IPS DF 19.7 (cell line): ENCODE measurements around the gene CNIH3.

Source experiments
- DNase-seq: peaks from one replicate; pipeline ENCODE4 v3.0.0-alpha.2; 2013; ENCODE audit warnings: low read depth, low spot score

The CNIH3 gene

DNA sequence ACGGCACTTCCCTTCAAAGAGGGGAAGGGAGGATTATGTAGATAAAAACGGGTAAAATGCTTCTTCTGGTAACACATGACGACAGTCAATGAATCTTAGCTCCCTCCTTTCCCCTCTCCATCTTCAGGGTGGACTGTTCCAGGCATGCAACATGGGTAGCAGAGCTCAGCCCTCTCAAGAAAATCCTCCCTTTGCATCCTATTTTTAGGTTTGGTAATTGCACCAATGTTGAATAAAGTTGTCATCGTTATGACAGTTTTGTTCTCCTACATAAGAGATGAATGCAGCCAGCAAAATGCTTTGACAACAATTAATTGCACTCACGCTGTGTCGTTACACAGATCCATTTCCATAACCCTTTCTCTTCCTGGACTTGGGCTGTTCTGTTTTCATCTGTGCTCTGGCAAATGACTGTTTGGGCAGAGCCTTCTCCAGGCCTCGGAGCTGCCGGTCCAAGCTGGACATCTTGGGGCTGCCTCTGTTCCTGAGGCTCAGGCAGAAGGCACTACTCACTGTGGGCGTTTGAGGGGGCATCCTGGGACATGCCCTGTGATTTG, 127.6 kb downstream of the CNIH3 start:
- no peak for DNase-seq

DNA sequence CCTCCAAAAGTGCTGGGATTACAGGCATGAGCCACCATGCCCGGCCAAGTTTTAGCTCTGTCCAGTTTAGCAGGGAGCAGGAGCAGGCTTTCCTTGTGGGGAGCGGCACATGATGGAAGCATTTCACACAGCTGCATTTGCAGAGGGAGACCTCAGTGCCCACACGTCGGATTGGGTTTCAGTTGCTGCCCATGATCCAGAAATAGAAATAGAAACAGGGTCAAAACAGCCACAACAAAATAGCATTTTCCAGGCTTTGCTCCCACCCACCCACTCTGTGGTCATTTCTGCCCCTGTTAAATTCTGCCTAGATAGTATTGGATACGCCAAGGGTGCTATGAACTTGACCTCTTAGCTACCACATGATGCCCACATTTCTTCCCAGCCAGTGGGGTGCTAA, 128.4 kb downstream of the CNIH3 start:
- no peak for DNase-seq

DNA sequence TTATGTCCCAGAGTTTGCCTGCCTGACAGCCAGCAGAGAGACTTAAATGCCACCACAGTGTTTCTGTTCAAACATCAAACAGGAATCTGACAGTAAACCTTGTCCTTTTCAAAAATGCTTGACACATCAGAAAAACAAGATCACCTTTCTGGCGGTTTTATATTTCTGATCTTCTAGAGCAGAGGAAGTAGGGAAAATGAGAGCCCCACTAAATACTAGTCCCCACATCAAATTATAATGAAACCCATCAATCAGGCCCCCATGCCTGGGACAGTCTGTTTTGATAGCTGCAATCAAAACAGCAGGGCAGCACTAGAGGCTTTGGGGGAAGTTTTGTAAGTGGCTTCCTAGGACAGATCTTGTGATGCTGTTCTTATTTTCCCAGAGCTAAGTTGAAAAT, 129.3 kb downstream of the CNIH3 start:
- DNase-seq, result no peak

DNA sequence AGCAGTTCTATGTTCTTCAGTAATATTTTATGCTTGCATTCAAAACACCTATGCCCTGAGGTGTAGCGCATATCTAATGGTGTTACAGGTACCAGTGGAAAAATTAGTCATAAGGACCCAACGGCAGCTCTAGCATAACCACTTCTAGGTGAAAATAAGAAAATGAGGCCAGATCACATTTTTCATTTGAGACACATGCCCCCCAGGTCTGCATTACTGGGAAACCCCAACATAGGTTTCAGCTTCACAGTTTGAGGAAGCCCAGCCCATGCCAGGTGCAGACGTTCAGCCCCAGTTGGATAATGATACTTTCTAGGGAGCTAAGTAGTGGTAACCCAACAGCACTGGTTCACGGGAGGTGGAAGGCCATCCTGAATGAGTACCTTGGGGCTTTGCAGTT, 129.8 kb downstream of the CNIH3 start:
- no peak for DNase-seq

DNA sequence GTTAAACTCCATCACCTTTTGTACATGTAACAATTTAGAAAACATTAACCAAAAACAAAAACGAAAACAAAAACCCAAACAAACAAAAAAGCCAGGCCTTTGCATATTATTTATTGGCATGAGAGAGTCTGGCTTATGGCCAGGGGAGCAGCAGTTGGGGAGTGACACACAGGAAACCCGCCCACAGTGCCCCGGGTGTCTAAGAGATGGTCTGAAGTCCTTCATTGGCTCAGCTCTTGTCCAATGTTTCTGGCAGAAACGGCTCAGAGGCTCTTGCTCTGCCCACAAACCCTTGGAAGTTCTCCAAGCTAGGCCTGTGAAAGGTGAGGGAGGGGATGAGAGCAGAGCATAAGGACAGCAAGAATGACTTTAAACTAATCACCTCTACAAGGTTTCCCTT, 131.5 kb downstream of the CNIH3 start:
- DNase-seq, result no peak

DNA sequence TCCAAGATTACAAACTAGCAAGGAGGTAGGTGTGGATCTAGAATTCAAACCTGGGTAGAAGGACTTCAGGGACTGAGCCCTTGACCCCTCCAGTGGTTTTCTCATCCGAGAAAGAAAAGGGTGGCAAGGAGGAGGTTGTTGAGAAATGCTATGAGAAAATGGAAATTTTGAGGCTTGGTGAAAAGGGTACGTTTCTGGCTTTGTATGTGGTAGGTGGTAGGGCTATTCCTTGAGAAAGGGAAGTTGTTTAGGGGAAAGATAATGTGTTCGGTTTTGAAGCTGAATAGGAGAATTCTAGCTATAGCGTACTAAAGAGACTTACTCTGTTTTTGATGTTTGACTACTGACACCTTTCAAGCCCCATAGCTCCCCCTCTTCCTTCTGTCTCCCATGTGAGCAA, 133.8 kb downstream of the CNIH3 start:
- DNase-seq, result no peak

DNA sequence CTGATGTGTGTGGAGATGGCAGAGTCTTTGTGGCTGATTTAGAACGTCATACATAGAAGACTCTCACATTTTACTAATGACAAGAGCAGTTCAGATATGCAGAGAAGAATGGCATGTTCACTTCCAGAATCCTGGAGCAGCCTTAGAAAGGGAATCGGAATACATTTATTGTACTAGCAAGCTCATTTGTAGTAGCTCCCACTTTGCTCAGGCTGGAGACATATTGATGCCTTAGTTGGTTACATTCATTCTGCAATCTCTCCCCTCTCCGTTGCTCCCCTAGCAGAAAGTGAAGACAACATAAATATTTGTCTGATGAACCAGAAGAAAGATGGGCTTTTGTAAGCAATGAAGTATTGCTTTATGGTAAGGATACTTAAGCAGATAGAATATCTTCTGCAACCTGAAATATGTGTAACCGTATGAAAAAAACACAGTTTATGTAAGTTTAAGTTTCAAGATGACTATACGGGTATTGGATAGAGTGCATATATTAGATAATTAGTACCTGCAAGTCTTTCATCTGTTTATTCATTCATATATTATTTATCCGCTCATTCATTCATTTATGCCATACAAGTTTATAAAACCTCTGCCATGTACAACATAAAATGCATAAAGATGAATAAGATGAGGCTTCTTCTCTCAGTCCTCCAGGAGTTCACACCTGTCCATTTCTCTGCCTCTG, 135.7 kb downstream of the CNIH3 start:
- DNase-seq, result no peak

DNA sequence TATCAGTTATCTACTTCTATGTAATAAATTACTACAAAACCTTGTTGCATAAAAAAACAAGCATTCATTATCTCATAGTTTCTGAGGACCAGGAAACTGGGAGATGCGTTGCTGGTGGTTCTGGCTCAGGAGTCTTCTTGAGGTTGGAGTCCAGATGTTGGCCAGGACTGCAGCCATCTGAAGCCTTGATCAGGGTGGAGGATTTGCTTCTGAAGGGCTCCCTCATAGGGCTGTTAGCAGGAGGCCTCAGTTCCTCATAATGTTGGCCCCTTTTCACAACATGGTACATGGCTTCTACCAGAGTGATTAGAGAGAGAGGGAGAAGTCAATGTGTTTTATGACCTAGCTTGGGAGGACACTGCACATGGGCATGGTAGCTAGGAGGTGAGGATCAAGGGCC, 137.4 kb downstream of the CNIH3 start:
- DNase-seq, result no peak

DNA sequence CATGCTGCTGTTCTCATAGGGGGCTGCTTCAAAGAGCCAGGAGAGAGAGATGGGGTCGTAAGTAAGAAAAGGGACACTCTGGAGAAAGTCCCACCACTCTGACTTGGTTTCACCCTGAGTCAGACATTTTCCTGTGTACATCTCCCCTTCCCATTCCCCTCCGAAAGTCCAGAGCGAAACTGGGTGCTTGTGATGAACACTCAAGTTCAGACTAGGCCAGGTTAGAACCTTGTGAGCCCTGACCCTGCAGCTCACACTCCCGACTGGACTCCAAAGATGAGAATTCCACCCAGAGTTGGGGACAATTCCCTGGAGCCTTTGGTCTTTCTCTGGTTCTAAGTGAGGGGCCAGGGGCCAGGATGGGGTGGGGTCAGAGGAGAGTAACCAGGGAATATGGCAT, 139.5 kb downstream of the CNIH3 start:
- DNase-seq, result no peak

DNA sequence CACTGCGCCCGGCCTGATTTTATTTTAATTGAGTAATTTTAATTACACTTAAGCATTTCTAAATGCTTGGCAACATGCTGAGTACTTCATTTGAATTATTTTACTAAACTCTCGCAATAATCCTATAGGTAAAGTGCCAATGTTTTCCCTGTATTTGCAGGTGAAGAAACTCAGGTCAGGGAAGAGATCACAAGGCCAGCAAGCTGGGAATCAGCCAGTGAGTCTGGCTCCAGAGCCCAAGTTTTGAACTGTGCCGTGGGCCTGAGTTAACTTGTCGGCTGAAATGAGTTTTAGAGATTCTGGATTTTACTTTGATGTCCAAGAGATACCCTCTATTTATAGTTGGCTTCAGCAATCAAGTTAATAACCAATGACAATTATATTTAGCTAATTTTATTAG, 141.4 kb downstream of the CNIH3 start:
- DNase-seq, result no peak

DNA sequence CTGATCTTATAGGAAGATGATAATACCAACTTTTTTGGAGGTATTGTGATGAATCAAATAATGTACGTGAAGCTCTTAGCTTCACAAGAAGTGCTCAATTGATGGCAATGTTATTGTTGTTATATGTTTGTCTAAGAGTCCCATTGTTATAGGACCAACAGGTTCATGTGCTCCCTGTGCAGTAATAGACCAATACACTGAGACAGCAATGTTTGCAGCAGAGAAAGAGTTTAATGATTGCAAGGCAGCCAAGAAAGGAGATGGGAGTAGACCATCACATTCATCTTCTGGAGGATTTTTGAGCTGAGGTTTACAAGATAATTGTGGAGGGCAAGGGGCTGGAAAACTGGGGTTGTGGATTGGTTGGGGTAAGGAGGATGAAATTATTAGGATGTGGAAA, 143.0 kb downstream of the CNIH3 start:
- DNase-seq, result no peak

DNA sequence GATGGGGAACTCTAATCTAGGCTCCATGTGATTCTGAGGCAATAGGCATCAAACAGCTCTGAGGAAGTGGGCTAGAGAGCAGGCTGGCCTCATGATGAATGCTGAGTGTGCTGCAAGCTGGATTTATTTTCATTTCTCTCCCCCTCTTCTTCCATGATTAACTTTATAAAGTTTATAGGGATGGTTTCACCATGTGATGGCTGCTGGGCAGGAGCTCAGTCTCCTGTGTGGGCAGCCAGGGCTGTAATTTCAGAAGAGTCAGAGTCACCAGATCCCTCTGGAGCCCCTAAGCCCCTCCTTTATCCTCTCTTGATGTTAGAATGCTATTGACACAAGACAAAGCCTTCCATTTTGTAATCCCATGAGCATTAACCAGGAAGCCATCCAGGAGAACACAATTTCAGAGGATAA, 143.6 kb downstream of the CNIH3 start:
- DNase-seq, result no peak

DNA sequence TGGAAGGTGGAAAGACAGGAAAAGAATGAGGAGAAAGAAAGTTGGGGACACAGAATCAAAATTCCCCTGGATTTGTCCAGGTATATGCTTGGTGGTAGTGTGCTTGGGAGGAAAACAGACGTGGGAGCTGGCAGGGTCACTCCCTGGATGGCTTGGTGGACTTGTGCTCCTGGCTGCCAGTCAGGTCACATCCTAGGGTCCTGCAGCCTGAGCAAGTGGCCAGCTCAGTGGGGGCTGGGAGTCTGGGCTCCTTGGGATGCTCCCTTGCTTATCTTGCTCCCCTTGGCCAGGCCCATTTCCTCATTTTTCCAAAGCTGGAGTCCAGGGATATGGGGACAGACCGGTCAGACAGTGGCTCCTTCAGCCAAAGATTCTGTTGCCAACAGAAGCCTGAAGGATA, 144.0 kb downstream of the CNIH3 start:
- DNase-seq, result no peak

DNA sequence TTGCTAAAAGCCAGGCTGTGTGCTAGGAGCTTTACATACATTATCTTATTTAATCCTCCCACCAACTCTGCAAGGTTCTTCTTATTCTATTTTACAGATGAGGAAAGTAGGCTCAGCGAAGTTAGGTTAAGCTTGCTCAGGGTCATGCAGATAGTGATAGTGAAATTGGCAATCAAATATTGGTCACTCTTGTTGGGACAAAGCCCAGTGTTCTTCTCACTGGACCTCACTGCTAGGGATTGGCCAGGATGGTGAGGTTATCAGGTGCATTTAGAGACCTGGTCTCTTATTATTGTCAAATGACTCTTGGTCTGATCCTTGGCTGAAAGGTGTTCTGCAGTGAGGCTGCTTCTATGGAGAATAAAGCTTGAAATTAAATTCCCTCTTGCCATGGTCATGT, 145.1 kb downstream of the CNIH3 start:
- no peak for DNase-seq

DNA sequence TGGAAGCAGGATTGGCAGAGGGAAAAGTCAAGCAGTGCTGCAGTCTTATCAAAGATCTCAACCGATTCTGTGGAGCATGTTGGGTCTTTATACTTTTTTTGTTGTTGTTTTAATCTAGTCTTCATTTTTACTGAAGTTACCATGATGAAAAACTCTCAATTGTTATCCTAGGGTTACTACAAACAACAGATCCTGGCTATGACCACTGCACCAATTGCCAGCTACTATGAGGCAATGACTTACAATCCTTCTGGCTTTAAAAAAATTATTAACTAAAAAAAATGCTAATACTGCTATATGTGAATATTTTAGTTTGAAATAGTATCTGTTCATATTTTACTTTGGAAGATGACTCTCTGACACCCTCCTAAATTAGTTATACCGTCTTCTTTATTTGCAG, 145.9 kb downstream of the CNIH3 start:
- DNase-seq, result no peak

DNA sequence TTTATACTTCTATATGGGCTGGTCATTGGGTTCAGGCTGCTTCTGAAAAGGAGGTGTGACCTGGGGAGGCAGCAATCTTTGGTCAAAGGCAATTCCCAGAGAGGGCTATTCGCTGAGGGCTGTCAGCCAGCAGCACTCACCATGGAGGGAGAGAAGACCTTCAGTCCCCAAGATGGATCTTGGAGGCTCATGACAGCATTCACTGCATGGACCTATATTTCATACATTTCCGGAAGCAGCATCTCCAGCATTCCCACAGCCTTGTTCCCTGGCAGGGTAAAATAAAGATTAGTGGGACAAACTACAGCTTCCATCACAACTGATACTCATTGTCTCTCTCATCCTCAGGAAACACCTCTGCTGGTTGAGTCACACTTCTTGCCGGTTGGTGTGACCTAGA, 146.6 kb downstream of the CNIH3 start:
- no peak for DNase-seq

DNA sequence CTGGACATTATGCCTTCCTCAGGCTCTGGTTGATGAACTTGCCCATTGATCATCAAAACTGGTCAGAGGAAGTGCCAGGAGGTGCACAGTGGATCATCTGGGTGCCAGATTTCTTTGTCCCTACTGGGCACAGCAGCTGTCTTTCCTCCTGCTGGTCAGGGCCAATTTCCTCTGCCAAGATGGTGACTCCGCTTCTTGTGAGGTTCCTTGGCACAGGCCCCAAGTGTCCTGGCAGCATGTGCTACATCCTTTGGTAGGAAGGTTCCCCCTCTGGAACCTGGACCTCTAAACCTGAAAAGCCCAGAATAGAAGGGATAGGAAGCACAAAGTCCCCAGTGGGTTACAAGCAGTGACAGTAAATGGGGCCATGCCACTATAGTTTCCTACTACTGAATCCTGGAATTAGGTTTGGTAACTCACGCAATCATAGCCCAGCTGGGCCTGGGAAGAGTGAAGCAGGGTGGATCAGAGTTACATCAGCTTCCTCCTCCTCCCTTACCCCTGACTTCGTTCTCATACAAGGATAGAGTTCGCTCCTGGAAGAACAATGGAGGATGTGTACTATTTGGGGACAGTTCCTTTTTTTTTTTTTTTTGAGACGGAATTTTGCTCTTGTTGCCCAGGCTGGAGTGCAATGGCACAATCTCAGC, 147.1 kb downstream of the CNIH3 start:
- DNase-seq, result no peak

DNA sequence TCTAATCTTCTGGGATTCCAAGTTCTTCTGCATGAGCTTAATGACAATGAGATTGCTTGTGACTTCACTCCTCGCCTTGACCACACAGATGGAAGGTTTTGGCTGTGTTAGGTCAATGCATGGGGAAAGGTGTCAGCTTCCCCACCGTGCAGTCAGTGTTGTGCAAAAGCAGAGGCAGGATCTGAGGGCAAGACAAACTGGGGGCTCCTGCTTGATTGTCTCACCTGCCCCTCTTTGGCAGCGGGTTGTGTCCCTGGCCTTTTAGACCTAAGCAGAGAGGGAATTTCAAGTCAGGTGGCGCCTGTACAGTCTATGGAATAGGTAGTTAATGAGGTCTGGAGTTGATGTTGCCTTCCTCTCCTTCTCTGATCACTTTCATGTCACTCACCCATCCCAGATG, 150.1 kb downstream of the CNIH3 start:
- no peak for DNase-seq

DNA sequence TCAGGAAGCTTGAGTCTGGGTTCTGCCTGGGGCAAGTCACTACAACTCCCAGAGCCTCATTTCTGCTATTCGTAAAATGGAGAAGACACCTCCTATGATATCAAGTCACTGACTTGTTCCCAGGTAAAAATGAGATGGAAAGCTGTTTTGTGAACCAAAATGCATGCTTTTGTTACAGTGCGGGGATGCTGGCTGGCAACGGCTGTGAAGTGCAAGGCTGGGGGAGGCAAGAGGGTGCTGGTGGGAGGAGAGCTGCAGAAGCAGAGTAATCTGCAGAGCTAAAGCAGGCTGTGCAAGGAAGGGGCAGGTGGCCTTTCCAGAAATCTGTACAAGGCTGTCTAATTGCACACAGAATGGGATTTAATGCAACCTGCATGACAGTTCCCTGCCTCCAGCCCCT, 150.9 kb downstream of the CNIH3 start:
- DNase-seq, result no peak

DNA sequence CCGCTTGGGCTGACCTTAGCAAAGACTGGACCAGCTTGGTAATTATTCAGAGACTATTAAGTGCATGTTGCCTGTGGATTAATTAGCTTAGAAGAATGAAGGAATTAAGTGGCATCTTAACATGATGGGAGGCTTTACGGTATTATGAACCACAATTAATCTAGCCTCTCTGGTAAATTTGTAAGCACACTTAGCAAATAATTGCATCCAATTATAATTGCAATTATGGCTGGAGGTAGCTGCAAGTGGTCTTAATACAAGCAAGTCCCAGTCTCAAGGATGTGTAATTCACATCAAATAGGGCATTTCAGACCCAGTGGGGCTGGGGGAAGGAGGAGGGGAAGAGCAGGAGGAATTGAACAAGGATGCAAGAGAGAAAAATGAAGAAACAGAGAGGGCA, 151.6 kb downstream of the CNIH3 start:
- DNase-seq, result no peak

DNA sequence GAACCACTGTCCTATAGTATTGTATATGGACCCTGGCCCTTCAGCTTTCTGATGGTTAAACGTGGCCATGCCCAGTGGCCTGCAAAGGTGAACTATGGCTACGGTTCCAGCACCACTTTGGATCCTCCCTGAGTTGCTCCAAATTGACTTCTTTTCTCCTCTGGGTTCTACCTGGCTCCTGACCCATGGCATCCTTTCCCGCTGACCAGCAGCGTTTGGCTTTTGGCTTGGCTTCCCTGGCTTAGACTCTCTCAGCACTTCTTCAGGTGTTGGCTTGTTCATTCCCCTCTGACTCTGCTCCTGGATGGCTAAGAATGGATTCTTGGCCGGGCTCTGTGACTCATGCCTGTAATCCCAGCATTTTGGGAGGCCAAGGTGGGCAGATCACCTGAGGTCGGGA, 152.9 kb downstream of the CNIH3 start:
- no peak for DNase-seq

DNA sequence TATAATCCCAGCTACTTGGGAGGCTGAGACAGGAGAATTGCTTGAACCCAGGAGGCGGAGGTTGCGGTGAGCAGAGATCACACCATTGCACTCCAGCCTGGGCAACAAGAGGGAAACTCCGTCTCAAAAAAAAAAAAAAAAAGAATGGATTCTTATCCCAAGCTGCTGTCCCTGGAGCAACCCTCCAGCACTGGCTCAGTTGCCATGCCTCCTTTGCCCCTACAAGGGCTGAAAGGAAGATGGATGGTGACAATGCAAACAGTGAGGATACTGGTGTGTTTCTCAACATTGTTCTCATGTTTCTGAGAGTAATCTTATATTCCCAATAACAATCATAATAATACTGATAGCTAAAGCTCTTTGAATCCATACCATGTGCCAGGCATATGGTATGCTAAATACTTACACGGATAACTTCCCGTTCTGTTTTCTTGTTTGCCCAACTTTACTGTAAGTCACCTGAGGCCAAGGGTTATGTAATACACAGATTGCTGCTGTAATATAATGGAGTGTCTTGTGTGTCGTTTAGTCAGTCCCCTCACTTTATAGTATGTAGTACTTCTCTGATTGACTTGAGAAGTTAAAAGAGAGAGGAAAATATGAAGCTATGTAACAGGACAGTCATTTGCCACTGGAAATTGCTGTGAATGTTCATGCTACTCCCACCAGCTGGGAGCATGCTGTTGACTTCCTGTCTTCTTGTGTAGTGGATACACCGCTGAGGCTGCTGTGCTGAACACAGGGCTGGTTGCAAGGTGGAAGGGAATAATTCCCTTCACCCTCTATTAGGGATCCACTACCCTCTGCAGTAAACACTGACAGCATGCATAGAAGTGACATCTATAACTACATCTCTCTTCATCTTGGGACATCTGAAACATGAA, 153.6 kb downstream of the CNIH3 start:
- DNase-seq, result no peak

DNA sequence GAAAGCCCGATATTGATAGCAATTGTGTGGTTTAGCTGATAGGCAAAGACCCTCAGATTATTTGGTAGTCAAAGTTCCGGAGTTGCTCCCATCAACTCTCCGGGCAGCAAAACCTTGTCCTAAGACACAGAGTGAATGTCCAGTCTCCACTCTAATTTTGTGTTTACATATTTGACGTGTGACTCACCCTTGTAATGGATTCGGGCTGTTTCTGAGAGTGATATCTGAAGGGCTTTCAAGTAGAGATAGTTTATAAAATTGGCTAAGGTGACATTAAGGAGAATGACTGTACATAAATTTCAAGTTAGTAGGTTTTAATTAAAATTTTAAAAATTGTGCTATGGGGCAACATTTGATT, 154.2 kb downstream of the CNIH3 start:
- no peak for DNase-seq
